ENCODE measurements around the gene PANK4. TPM values are rescaled to one million over a fixed set of nuclear protein-coding genes. Genes with fewer than 3 reads are reported as not detected.

PANK4 gene
- total and polyA plus RNA-seq, 9 of the 15 experiments (the other 6 are each of a cell fraction or from before 2014, with no cell fraction given): 0.93 to 55.6 (median 31.5) TPM

GRCh38 chr1:2556277-2556677 lies 29.9 kb upstream of the PANK4 start, which contains the start of gene TNFRSF14 (continued):
- TF ChIP-seq KLF1 (tag; IDR thresholded peaks at IDR 0.05) (no peak), TCF7L2 (IDR thresholded peaks at IDR 0.05; ENCODE audit: low read depth, low read length) (no peak), ZBTB40 (IDR thresholded peaks at IDR 0.05) (0 out of 2 replicates have a peak, but pooled peaks have one; percentile 18), ZBTB40 (CRISPR knock-in tag; IDR thresholded peaks at IDR 0.05) (no peak), NFRKB (IDR thresholded peaks at IDR 0.05; ENCODE audit: low read depth) (peak; percentile 88), POLR2G (IDR thresholded peaks at IDR 0.05; ENCODE audit: low read depth, low read length) (peak; percentile 62), ZFX (CRISPR knock-in tag; IDR thresholded peaks at IDR 0.05) (peak; percentile 77), ARID2 (IDR thresholded peaks at IDR 0.05) (no peak), TAF7 (tag; IDR thresholded peaks at IDR 0.05) (peak; percentile 57), ZNF175 (CRISPR knock-in tag; IDR thresholded peaks at IDR 0.05; ENCODE audit: low read depth) (0 out of 2 replicates have a peak, but pooled peaks have one; percentile 20), RBFOX2 (IDR thresholded peaks at IDR 0.05; ENCODE audit: low read depth, low read length) (peak; percentile 42; the same call in 1 of the 2 replicates), SMARCA4 (IDR thresholded peaks at IDR 0.05) (no peak)
